ENCODE data around the gene TAS1R3. TPM values are rescaled to one million over a fixed set of nuclear protein-coding genes. Genes with fewer than 3 reads are reported as not detected.

Gene TAS1R3
- total RNA-seq, 1 donor from 2014 or later: 0.30 TPM

DNA sequence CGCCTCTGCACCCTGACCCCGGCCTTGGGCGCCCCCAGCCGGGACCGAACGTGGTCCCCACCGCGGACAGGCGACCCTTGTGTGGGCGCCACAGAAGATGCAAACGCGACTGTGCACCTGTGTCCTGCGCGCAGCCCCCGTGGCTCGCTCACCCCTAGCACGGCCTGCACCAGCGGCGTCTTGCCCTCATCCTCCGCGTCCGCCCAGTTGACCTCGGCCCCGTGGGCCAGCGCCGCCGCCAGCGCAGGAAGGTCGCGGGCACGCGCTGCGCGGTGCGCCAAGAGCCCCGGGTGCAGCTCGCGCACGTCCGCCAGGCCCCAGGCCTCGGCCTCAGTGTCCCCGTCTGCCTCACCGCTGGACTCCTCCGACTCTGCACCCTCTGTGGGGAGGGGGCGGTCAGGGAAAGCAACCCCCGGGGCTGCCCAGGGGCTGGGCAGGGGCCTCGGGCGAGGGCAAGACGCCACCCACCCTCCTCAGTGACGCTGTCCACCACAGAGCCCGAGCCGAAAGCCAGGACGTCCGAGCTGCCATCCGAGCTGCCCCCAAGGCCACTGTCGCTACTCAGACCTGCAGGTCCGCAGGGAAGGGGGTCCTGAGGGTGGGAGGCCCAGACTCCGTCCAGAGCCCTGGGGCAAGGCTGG is 36.7 kb upstream of the TAS1R3 start:
- no peak for ATAC-seq

DNA sequence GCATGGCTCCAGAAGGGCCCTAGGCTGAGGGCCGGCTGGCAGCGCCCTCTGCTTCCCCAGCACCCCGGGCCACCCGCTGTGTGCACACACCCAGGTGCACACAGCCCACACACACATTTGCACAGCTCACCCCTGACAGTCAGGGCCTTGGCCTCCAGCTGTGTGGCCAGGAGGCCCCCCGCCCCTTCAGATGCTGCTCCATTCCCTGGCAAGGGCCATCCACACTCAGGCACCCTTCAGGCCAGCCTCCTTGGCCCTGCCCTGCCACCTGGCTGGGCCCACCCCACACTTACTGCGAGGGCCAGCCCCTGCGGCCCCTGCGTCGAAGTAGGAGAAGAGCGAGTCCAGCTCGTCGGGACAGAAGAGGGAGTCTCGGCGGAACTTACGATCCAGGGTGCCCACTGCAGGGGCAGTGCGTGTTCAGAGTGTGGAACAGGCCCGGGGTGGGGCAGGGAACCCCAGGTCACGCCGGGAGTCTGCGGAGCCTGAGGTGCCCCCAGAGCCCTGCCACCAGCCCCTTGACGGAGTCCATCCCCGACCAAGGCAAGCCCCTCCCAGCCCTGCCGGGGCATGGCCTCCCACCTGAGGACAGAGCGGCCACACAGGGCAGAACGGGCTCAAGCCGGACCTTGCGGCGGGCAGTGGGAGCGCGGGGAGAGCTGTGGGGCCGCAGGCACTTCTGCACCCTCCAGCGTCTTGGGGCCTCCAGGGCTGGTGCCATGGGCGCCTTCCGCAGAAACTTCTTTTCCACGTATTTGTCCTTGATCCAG is 35.7 kb upstream of the TAS1R3 start:
- ATAC-seq: no peak
- no peak for DNase-seq (ENCODE audit: low spot score)

More for the DNA sequence above, 36.7 kb upstream of the TAS1R3 start:
- DNase-seq (ENCODE audit: low spot score): no peak

- ATAC-seq (no peak), DNase-seq (ENCODE audit: low spot score) (no peak)
Measured at GRCh38 chr1:1296070-1297061, 34.7 kb upstream of the TAS1R3 start.

- no peak for DNase-seq (ENCODE audit: low spot score)
- ATAC-seq: no peak
Measured at GRCh38 chr1:1297802-1298424, 33.2 kb upstream of the TAS1R3 start.

DNA sequence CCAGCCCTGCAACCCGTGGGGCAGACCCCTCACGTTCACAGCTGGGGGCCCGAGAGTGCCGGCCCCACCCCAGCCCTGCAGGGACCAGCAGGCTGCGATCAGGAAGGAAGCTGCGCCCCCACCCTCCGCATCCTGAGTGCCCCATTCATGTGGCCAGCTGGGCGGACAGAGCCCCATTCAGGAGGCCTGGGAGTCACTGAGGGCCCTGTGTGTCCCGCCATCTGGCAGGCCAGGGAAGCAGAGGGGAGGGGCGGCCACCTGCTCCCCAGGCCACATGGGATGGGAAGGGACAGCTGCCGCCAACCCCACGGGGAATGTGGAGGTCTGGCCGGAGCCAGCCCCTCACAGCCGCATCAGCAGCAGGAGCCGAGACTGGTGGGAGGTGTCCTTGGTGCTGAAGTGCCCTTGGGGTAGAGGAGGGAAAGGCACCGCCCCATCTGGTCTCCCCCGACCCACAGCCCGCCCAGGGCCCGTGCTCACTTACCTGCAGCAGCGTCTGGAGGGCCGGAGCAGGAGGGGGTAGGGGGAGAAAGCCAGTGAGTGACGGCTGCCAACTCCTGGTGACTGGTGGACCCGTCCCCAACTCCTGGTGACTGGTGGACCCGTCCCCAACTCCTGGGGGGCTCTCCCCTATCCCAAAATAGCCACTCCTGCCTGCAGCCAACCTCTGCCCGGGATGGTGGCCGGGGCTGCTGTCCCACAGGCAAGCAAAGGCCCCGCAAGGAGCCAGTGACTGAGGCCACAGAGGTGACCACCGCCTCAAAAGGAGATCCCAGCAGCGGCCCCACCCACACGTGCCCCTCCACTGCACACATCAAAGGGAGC is 32.0 kb upstream of the TAS1R3 start:
- DNase-seq (ENCODE audit: low spot score) (no peak), ATAC-seq (peak; percentile 3)

DNA sequence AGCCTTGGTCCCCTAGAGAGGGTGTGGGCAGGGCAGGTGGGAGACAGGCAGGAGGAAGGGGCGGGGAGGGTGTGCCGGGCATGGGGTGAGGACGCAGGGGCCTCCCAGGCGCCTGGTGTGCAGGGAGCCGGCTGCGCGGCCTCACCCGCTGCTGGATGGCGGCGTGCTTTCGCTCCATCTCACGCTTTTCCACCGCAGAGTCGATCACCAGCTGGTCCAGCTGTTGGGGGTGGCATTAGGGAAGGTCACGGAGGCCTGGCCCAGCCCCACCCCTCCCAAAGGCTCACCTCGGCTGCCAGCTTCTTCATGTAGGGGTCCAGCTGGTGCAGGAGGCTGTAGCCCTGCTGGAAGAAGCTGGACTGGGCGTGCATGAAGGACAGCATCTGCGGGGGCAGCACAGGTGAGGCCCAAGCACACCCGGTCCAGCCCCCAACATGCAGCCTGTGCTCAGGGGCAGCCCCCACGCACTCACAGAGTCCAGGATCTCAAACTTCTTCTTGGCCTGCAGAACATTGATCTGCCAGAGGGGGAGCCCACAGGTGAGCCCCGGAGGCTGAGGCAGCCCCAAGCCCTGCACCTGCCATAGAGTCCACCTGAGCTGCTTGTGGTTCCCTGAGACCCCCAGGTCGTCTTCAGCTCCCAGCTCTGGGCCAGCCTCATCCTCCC is 31.3 kb upstream of the TAS1R3 start:
- ATAC-seq: peak; percentile 9
- DNase-seq (ENCODE audit: low spot score): no peak

- DNase-seq (ENCODE audit: low spot score): no peak
Measured at GRCh38 chr1:1300352-1300739, 30.7 kb upstream of the TAS1R3 start.

DNA sequence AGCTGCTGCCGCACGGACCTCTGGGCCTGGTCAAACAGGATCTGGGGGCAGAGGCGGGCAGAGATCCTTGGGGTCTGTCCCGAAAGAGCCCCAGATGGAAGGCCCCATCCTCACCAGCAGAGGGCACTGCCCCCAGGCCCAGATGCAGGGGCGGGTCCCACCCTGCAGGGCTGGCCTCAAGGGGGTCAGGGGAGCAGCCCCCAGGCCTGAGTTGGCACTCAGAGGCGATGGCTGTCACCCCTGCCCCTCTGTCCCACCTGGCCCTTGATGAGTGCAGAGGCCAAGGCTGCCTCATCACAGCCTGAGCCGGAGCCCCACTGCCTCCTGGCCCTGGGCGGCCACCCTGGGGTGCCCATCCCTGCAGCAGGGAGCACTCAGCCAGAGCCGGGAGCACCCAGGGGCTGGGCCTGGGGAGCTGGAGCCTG is 29.1 kb upstream of the TAS1R3 start:
- DNase-seq (ENCODE audit: low spot score): no peak
- ATAC-seq: no peak

More at GRCh38 chr1:1300352-1300739, 30.7 kb upstream of the TAS1R3 start:
- ATAC-seq: no peak

DNA sequence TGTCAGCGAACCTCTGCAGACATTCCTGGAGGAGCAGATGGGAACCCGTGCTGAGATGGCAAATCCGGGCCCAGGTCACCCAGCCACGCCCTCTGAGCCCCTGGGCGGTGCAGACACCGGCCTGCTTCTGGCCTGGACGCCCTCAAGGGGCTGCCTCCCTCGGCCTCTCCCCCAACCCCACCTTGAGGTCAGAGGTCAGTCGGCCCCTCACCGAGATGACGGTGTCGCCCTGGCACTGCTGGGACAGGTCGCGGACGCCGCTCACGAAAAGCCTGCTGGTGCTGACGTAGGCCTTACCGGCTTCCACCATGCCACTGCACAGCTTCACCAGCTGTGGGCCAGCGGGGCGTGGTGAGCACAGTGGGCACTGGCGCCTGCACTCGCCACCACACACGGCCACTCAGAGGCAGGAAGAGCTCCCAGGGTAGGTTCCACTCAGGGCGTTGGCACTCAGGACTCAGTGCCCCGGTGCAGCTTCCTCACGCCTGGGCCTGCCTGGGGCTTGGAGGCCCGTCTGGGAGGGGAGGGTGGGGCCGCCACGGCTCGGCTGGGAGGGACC is 28.1 kb upstream of the TAS1R3 start:
- DNase-seq (ENCODE audit: low spot score) (no peak), ATAC-seq (no peak)

DNA sequence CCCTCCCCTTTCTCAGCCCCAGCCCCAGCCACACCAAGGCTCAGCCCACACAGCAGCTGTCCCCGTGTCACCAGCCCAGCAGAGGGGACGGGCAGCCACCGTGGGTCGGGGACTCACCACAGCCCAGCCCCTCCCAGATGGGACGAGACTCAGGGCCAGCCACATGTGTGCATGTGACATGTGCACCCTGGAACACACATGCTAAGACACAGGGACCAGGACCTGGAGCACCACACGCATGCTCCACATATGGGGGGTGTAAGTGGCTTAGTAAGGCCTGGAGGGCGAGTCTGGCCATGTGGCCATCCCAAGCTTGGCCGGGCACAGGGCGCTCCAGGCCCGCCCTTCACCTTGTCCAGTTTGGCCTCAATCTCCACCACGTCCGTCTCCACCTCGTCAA is 27.3 kb upstream of the TAS1R3 start:
- ATAC-seq (no peak), DNase-seq (ENCODE audit: low spot score) (no peak)

- no peak for ATAC-seq
- DNase-seq (ENCODE audit: low spot score): peak; percentile 68
Measured at GRCh38 chr1:1304331-1305299, 26.5 kb upstream of the TAS1R3 start.

DNA sequence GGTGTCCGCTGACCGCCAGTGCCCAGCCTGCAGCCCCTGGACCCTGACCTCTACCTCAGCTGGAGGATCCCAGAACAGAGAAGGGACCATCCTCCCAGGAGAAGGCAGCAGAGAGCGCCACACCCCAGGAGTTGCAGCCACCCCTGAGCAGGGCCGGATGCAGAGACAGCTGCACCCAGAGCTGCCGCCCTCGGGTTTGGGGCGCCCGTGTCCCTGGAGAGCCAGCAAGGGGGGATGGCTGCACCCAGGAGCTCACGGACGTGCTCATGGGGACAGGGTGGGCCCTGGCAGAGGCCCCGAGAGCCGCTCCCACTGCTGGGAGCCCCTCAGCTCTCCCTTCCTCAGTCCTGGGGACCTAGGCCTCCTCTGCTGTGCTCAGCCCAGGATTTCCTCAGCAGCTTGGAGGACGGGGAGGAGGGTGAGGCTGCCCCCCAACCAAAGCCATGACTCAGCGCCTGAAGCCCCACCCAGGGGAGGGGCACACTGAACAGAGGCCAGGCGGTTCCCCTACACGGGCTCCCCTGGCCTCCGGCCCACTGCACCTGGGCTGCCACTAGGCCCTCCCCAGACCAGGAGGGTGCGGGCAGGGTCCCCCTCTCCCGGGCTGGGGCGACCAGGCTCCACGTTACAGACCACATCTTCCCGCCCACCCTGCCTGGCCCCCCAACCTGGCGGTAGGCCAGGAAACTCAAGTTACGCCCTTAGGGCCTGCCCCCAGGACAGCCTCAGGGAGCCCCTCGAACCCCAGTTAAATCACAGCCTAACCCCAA is 25.6 kb upstream of the TAS1R3 start:
- DNase-seq (ENCODE audit: low spot score) (no peak), ATAC-seq (no peak)

- no peak for DNase-seq (ENCODE audit: low spot score)
Measured at GRCh38 chr1:1306070-1306660, 24.9 kb upstream of the TAS1R3 start.

GRCh38 chr1:1306661-1307260 is 24.3 kb upstream of the TAS1R3 start:
- no peak for DNase-seq (ENCODE audit: low spot score)
- ATAC-seq: no peak

More at GRCh38 chr1:1306070-1306660, 24.9 kb upstream of the TAS1R3 start:
- ATAC-seq: no peak

- ATAC-seq: peak; percentile 4
- peak; percentile 66 for DNase-seq (ENCODE audit: low spot score)
Measured at GRCh38 chr1:1307261-1307922, 23.7 kb upstream of the TAS1R3 start.

Measured in left lobe of liver (tissue), 2 donors.